ENCODE results near the gene DOC2B.
"Not testable (repeated sequence)": the region's sequence is repeated elsewhere in the genome, so short reads cannot be mapped to it uniquely, and the experiment has no call there.

The DOC2B gene

DNA sequence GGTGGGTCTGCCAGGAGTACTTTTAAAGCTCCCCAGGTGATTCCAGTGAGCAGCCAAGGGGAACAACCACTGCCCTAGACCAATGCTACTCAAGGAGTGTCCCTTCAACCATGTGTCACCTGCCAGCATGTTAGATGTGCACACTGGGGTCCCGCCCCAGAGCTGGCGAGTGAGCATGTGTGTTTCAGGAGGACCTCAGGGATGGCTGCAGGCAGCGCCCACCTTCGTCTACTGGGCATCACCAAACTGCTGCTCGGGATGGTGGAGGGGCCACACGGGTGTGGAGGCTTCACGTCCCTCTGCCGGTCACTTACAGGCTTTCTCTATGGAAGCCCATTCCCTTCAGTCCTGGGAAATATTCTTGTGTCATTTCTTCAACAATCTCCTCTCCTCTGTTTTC is 29.0 kb upstream of the DOC2B start:
- no peak for DNase-seq

DNA sequence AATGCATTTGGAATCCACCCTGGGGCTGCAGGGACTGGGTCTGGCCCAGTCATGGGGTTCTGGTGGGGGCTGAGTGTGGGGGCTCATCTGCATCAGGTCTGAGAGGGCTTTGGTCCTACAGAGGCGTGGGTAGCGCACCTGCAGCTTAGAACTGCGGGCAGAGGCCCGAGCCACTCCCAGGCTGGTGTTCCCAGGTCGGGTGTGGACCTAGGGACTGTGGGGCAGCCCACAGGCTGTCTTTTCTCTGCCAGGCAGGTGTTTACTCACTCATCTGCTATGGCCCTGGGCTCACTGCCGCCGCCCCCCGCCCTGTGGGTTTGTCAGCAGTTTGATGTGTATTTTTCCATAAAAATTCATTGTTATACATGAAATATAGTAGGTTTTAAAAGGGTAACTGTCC is 27.0 kb upstream of the DOC2B start:
- DNase-seq, result no peak

DNA sequence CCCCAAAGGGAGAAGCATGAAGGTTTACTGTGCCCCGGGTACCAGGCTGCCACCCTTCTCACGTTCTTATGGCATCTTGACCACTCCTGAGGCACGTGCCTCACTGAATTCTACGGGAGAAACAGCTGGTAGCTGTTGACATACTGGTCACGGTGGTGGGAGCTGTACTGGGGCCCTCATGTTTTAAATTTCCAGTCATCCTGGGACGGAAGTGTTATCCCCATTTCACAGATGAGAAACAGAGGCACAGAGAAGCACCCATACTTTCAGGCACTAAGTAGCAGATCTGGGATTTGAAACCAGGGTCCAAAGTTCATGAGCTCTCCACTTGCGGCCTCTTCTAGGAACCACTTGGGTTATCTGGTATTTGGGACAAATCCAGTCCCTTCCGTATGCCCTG is 26.3 kb upstream of the DOC2B start:
- DNase-seq, result no peak

DNA sequence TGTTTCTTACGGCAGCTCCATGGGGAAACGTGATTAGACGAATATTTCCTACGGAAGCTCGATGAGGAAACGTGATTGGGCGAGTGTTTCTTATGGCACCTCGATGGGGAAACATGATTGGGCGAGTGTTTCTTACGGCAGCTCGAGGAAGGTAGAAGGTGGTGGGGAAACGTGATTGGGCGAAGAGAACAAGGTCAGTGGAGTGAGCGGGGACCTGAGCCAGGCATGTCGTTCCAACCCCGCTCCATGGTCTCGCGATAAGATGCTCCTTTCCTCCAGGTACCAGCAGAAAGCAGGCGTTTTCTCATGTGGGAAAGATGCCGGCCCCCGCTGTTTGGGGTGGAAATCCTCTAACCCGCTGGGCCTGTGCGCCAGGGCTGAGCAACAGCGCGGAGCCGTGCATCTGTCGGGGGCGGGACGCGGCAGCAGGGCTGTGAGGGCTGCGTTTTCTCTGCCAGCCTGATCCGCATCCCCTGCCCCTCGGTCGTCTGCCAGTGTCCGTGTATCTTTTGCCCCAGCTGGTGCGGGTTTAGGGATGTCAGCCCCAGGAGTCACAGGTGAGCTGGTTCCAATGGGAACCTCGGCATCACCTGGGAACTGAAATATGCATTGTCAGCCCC is 25.6 kb upstream of the DOC2B start:
- no peak for DNase-seq

DNA sequence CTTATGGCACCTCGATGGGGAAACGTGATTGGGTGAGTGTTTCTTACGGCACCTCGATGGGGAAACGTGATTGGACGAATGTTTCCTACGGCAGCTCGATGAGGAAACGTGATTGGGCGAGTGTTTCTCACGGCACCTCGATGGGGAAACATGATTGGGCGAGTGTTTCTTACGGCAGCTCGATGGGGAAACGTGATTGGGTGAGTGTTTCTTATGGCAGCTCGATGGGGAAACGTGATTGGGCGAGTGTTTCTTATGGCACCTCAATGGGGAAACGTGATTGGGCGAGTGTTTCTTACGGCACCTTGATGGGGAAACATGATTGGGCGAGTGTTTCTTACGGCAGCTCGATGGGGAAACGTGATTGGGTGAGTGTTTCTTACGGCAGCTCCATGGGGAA is 25.0 kb upstream of the DOC2B start:
- not testable (repeated sequence) for DNase-seq

DNA sequence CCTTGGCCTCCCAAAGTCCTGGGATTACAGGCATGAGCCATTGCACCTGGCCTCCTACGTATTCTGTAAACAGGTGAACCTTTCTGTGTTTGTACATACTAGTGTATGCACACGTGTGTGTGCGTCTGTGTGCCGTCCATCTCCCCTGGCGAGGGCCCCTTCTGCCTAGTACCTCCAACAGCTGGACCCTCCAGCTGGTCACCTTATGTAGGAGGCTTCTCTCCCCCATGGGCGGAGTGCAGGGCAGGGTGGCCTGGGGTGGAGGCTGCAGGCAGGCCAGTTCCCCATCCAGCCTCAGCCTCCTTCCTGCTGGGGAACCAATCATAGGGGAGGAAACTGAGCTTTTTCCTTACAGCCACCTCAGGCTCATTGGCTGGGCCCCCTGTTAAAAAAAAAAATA is 24.4 kb upstream of the DOC2B start:
- DNase-seq, result no peak

DNA sequence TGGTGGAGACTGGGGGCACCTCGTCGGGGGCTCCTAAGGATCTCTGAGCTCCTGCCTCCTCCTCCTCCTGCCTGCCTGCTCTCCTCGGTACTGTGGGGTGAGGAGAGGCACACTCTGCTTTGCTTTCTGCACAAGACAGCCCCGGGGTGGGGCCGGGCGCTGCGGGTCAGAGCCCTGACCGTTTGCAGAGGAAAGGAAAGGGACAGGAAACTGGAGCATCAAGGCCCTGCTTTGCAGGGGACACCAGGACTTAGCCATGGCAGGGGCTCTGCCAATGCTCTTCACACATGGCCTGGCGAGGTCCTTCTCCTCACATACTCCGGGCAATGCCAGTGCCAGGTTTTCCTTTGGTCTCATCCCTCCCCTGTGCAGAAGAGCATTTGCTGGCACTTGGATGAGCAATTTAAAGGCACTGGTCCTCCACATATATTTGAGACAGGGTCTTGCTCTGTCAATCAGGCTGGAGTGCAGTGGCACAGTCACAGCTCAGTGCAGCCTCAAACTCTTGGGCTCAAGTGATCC is 23.8 kb upstream of the DOC2B start:
- no peak for DNase-seq

DNA sequence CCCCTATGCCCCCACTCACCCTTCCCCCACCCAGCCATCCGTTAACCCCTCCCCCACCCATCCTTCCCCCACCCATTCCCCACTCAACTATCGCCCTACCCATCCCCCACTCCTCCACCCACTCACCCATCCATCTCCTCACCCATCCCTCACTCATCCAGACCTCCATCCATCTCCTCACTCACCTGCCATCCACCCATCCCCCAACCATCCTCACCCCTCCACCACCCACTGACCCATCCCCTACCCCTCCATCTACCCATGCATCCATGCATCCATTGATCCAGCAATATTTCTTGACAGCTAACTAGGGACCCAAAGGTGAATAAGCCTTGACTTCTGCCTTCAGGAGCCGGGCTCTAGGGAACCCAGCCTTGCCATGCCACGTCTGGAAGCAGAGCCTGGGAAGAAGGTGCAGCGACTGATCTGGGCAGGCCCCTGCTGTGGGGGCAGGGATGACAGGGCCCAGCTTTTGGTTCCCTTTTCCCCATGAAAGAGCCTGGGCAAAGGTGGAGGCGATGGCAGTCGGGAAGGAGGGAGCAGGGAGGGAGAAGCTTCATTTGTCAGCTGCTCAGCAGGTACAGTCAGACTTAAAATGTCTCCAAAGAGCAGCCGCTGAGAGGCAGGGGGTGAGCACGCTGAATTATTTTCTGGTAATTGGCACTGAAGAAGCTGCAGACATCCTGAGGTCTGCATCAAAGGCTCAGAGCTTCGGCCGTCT is 23.1 kb upstream of the DOC2B start:
- DNase-seq, result no peak

DNA sequence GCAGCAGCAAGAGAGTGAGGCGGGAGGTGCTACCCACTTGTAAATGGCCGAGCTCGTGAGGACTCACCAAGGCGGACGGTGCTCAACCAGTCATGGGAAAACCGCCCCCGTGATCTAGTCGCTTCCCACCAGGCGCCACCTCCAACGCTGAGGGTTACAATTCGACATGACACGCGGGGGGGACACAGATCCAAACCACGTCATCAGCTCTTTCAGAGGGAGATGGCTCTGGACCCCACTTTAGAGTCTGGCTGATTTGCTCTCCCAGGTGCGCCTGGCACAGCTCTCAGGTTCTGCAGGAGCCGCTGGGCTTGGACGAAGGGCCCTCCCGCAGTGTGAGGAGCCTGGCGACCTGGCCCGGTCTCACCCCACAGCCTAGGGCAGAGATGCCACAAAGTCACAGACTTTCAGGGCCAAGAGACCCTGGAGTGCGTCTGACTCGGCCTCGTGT is 21.1 kb upstream of the DOC2B start:
- no peak for DNase-seq

DNA sequence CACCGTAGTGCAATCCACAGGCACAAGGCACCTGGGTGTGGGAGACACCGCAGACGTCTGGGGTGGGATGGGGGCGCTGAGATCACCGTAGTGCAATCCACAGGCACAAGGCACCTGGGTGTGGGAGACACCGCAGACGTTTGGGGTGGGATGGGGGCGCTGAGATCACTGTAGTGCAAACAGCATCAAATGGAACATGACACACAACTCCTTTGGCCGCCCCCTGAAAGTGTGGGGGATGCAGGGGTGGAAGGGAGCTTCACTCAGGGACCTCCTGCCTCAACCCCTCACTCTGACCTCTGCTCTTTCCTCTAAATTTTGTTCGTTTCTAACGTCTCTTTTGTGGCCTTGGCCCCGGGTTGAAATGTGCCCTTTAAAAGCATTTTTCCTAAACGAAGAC is 20.3 kb upstream of the DOC2B start:
- not testable (repeated sequence) for DNase-seq

DNA sequence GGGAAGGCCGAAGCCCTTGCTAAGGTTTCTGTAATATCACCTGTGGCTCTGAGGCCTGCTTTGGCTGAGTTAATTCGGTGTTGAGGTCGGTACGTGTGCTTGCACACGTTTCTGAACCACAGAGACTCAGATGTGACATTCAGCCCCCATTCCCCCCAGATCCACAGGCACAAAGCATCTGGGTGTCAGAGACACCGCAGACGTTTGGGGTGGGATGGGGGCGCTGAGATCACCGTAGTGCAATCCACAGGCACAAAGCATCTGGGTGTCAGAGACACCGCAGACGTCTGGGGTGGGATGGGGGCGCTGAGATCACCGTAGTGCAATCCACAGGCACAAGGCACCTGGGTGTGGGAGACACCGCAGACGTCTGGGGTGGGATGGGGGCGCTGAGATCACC is 19.8 kb upstream of the DOC2B start:
- DNase-seq, result not testable (repeated sequence)

DNA sequence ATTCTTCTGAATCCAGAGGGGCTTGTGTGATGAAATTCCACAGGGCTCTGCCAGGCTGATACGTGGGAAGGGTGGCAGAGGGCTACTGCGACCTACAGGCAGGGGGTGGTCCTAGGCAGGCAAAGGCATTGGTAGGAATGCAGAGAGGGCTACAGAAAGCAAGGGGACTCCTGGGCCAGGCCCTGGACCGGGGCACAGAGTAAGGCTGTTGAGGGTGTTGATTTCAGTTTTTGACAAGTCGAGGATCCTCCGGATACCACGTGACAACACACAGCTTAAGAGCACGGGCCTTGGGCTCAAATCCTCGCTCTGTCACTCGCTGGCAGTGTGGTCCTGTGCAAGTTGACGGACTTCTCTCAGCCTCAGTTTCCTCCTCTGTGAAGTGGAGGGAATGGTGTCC is 19.1 kb upstream of the DOC2B start:
- DNase-seq, result no peak

DNA sequence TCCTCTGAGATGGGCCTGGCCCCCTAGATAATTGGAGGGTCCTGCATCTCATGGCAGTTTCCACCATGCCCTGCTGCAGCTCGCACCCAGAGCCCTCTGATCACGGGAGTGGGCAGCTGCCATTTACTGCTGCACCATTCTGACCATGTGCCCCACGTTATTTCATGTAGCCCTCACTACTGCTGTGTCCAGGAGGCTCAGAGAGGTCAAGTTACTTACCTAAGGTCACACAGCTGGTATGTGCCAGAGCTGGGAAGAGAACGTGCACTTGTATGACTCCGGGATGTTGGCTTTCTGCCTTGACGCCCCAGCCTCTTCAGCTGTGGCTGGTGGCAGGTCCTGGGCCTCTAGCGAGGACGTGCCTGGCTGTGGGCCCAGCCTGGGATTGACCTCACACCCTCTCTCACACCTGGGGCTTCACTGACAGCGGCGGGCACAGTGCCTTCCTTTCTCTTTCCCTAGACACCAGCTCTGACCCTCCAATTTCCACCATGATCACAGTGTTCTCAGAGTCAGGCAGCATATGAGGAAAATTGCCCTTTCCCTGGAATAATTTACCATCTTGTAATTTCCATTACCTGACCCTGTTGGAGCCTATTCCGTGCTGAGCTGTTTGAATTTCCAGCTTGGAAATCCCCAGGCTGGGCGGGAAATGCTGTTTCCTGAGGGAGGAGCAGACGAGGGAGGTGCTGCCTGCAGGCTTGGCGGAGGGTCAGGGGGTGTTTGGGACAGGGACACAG is 18.5 kb upstream of the DOC2B start:
- DNase-seq, result no peak

DNA sequence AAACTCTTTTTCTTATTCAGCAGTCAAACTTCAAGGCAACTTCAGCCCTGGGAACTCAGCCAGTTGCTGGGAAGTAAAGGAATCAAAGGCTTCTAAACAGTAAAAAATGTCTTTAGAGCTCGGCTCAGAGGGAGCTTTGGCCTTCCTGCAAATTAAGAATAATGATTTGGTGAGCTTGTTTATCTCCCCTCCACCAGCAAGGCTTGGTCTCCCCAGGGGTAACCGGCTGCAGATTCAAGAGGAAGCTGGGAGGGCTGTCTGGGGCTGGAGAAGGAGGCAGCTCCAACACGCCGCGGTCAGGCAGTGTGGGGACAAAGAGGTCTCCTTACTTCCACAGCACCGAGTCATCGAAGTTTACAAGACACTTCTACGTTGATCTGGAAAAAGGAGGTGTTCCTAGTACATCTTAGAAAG is 17.7 kb upstream of the DOC2B start:
- DNase-seq, result peak; percentile 5

DNA sequence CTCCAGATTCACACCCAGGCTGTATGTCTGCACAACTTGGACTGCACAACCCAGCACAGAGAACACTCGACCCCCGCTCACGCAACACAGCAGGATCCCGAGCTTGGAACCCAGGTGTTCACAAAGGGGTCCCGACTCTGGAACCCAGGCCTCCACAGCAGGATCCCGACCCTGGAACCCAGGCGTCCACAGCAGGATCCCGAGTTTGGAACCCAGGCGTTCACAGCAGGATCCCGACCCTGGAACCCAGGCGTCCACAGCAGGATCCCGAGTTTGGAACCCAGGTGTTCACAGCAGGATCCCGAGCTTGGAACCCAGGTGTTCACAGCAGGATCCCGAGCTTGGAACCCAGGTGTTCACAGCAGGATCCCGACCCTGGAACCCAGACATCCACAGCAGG is 16.8 kb upstream of the DOC2B start:
- not testable (repeated sequence) for DNase-seq

DNA sequence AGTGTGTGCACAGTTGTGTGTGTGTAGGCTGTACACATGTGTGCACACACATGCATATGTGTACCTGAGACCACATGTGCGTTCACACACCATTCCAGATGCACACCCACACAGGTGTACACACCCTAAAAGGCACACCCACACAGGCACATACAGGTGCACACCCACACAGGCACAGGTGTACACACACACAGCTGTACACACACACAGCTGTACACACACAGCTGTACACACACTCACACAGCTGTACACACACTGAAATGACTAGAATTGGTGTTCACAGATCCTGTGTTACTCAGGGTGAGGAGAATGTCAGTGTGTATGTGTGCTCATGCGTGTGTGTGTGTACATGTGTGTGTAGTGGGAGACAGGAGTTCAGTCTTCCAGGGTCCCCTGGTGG is 15.9 kb upstream of the DOC2B start:
- no peak for DNase-seq

DNA sequence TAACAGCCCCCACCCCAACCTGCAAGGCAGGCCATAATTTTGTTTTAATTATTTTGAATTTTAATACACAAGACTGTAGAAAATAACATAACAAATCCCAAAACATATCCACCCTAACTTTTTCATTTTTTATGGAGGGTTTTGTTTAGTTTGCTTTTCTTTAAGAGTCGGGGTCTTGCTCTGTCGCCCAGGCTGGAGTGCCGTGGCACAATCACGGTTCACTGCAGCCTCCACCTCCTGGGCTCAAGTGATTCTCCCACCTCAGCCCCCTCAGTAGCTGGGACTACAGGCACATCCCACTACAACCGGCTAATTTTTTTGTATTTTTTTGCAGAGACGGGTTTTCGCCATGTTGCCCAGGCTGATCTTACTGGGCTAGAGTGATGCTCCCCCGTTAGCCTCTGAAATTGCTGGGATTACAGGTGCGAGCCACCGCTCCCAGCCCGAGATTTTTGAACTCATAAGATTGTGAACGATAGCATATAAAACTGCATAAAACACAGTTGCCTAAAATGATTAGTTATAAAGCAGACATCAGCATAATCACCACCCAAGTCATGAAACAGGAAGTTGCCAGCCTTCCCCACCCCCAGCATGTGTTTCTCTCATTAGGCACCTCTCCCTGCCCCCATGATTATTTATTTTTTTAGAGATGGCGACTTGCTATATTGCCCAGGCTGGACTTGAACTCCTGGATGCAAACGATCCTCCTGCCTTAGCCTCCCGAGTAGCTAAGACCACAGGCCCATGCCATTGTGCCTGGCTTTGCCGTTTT is 13.6 kb upstream of the DOC2B start:
- no peak for DNase-seq

DNA sequence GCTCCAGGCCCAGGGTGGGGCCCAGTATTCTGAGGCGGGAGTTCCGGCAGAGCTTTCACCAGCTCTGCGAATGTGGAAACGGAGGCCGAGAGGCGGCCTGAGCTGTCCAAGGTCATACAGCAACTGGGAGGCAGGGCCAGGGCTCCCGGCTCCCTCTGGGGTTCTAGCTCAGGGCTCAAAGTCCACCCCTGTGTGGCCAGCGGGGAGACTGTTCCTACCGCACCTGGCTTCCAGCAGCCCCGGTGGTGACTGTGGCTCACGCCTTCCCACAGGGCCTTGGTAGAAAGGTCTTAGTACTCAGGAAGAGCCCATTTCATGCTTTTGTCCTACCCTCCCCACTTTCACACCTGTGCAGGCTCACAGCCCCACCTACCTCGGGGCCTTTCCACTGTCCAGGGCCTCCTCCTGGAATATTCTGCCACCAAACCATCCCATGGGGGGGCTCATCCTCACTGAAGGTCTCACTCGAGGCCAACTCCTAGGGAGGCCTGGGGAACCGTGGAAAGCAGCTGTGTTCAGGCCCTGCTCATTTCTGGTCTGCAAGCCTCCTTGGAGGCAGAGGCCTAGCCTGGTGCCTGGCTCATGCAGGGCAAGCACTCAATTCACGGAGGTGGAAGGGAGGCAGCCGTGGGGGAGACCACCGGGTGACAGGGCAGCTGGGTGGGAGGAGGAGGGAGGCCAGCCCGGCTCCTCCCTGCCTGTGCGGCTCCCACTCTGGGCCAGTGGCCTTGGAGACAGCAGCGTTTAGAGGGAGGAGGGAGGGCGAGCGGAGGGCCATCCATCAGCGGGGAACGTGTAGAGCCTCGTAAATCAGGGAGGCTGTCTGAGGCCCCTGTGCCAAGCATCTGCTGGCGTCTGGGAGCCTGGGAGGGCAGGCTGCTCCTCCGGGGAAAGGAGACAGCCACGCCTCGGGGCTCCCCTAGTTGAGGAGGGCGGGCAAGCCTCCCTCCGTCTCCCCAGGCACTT is 12.7 kb upstream of the DOC2B start:
- no peak for DNase-seq

DNA sequence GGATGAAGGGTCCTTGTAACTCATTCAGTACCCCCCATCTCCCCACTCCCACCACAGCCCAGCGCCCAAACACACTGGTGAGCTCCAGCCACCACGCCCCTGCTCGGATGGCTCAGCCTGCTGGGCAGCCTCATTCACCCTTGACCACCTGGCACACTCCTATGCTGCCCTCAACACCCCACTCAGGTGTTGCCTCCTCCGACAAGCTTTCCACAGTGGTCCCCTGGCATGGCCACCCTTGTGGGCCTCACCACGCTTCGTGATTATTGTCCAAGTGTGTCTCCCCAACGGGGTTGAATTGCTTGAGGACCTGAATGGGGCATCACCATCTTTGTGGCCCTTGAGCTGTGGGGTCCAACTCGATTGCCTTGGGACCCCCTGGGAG is 12.0 kb upstream of the DOC2B start:
- DNase-seq, result no peak

DNA sequence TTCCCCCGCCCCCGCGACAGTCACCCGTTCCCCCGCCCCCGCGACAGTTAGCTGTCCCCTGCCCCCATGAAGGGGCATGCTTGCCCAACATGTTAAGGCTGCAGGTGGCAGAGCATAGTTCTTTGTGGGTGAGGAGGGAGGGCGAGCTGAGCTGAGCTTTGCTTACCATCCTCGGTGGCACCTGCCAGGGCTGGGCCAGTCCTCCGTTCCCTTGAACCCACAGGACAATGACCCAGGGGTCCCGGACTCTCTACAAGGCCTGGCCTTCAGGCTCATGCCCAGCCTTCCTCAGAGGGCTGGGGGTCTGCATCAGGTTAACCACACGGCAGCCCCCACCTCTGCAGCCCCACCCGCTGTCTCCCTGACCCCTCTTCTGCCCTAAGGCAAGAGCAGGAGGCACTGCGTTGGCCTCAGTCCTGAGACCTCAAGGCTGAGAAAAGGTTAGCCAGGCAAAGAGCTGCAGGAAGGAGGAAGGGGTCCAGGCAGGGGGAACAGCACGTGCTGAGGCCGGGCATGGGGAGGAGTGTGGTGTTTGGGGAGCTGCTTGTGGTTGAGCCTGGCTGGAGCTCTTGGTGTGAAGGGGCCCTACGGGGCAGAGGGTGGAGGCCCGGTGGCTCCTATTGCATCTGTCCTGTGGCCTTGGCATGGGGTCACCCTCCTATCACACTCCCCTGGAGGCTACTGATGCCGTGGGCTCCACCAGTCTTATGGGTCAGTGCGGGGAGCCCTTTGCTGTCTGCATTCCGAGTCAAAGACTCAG is 11.4 kb upstream of the DOC2B start:
- no peak for DNase-seq

DNA sequence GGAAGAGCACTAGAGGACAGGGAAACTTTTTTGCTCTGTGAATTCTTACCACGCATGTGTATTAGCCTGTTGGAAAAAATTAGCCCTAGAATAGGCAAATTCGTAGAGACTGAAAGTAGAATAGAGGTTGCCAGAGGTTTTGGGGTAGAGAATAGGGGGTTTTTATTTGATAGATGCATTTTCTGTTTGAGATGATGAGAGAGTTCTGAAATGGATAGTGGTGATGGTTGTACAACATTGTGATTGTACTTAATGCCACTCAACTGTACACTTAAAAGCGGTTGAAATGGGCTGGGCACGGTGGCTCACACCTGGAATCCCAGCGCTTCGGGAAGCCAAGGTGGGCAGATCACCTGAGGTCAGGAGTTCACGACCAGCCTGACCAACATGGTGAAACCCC is 8.0 kb upstream of the DOC2B start:
- no peak for DNase-seq

Data from fibroblast of skin of right quadriceps (primary cell).